Measurements from ENCODE around the gene DCHS1. TPM values are rescaled to one million over a fixed set of nuclear protein-coding genes. Genes with fewer than 3 reads are reported as not detected.
A peak's percentile ranks its signal among the peaks of the same experiment; 100 is the strongest.

DCHS1 gene
- total and polyA plus RNA-seq, 9 of the 15 experiments (the other 6 are each of a cell fraction or from before 2014, with no cell fraction given): 0.04 to 0.49 (median 0.14) TPM; not detected in 2

DNA sequence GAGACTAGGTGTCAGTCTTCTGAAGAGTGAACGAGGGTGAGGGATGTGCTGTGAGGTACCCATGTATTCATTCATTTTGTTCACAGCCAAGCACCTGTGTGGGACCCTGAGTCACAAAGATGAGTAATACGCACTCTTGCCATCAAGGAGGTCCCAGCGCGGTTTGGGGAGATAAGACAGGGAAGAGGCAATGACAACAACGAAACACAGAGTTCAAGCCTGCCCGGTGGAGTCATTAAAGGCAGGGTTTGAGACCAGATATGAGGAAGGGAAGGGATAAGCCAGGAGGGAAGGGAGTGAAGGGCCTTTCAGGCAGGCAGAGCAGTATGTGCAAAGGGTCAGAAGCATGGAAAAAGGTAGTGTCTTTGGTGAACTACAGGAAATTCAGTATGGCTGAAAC lies 4.6 kb downstream of the DCHS1 start (continued):
- TF ChIP-seq, protein P1, sequence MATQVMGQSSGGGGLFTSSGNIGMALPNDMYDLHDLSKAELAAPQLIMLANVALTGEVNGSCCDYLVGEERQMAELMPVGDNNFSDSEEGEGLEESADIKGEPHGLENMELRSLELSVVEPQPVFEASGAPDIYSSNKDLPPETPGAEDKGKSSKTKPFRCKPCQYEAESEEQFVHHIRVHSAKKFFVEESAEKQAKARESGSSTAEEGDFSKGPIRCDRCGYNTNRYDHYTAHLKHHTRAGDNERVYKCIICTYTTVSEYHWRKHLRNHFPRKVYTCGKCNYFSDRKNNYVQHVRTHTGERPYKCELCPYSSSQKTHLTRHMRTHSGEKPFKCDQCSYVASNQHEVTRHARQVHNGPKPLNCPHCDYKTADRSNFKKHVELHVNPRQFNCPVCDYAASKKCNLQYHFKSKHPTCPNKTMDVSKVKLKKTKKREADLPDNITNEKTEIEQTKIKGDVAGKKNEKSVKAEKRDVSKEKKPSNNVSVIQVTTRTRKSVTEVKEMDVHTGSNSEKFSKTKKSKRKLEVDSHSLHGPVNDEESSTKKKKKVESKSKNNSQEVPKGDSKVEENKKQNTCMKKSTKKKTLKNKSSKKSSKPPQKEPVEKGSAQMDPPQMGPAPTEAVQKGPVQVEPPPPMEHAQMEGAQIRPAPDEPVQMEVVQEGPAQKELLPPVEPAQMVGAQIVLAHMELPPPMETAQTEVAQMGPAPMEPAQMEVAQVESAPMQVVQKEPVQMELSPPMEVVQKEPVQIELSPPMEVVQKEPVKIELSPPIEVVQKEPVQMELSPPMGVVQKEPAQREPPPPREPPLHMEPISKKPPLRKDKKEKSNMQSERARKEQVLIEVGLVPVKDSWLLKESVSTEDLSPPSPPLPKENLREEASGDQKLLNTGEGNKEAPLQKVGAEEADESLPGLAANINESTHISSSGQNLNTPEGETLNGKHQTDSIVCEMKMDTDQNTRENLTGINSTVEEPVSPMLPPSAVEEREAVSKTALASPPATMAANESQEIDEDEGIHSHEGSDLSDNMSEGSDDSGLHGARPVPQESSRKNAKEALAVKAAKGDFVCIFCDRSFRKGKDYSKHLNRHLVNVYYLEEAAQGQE (IDR thresholded peaks at IDR 0.05; ENCODE audit: borderline replicate concordance): 0 out of 2 replicates have a peak, but pooled peaks have one; percentile 10
- TF ChIP-seq, protein P1 (CRISPR knock-in tag; IDR thresholded peaks at IDR 0.05; ENCODE audit: low read depth): no peak
- TF ChIP-seq FOS (IDR thresholded peaks at IDR 0.05; ENCODE audit: extremely low read depth, insufficient read length) (peak; percentile 55), RBM17 (IDR thresholded peaks at IDR 0.05; ENCODE audit: borderline replicate concordance, low read depth, low read length) (no peak), NFE2L1 (tag; IDR thresholded peaks at IDR 0.05; ENCODE audit: borderline replicate concordance, low read depth) (no peak), ILF3 (IDR thresholded peaks at IDR 0.05; ENCODE audit: borderline replicate concordance) (no peak), ZSCAN29 (IDR thresholded peaks at IDR 0.05) (no peak), PCBP1 (IDR thresholded peaks at IDR 0.05; ENCODE audit: low read depth, low read length, poor library complexity, severe bottlenecking) (no peak), JUNB (CRISPR knock-in tag; conservative IDR thresholded peaks at IDR 0.05) (no peak), ZNF143 (CRISPR knock-in tag; IDR thresholded peaks at IDR 0.05) (no peak), RFX7 (CRISPR knock-in tag; IDR thresholded peaks at IDR 0.05) (no peak), NR2C2 (CRISPR knock-in tag; IDR thresholded peaks at IDR 0.05) (no peak), NR2C2 (tag; IDR thresholded peaks at IDR 0.05) (no peak), ZBTB7A (IDR thresholded peaks at IDR 0.05; ENCODE audit: borderline replicate concordance, control insufficient read depth, low read depth, low read length) (no peak; the same call in 1 of the 2 replicates)
- TF ChIP-seq, protein P2, sequence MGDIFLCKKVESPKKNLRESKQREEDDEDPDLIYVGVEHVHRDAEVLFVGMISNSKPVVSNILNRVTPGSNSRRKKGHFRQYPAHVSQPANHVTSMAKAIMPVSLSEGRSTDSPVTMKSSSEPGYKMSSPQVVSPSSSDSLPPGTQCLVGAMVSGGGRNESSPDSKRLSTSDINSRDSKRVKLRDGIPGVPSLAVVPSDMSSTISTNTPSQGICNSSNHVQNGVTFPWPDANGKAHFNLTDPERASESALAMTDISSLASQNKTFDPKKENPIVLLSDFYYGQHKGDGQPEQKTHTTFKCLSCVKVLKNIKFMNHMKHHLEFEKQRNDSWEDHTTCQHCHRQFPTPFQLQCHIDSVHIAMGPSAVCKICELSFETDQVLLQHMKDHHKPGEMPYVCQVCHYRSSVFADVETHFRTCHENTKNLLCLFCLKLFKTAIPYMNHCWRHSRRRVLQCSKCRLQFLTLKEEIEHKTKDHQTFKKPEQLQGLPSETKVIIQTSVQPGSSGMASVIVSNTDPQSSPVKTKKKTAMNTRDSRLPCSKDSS (IDR thresholded peaks at IDR 0.05; ENCODE audit: low read depth, partially characterized antibody): no peak
- TF ChIP-seq, protein P3, sequence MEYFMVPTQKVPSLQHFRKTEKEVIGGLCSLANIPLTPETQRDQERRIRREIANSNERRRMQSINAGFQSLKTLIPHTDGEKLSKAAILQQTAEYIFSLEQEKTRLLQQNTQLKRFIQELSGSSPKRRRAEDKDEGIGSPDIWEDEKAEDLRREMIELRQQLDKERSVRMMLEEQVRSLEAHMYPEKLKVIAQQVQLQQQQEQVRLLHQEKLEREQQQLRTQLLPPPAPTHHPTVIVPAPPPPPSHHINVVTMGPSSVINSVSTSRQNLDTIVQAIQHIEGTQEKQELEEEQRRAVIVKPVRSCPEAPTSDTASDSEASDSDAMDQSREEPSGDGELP (CRISPR knock-in tag; IDR thresholded peaks at IDR 0.05; ENCODE audit: borderline replicate concordance): no peak
- TF ChIP-seq, protein P4, sequence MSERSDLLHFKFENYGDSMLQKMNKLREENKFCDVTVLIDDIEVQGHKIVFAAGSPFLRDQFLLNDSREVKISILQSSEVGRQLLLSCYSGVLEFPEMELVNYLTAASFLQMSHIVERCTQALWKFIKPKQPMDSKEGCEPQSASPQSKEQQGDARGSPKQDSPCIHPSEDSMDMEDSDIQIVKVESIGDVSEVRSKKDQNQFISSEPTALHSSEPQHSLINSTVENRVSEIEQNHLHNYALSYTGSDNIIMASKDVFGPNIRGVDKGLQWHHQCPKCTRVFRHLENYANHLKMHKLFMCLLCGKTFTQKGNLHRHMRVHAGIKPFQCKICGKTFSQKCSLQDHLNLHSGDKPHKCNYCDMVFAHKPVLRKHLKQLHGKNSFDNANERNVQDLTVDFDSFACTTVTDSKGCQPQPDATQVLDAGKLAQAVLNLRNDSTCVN (CRISPR knock-in tag; IDR thresholded peaks at IDR 0.05): no peak

Measured in K562 (cell line).